SJCRH30 (cell line): ENCODE results near the gene RBM28. TPM values are rescaled to one million over a fixed set of nuclear protein-coding genes. Genes with fewer than 3 reads are reported as not detected.
A peak's percentile ranks its signal among the peaks of the same experiment; 100 is the strongest.

ENCODE experiments used
- DNase-seq, 2 experiments: peaks; one replicate each; pipeline ENCODE4 v3.0.0-alpha.2; 2015 to 2020
- H3K27ac ChIP-seq: fragments of 250-450 bp; sonication (Bioruptor Pico); 2 replicates; pipeline ENCODE4 v1.5.1; 2020; ENCODE audit warnings: mild to moderate bottlenecking, moderate library complexity
- H3K27me3 ChIP-seq: fragments of 250-450 bp; sonication (Bioruptor Pico); 2 replicates; pipeline ENCODE4 v1.5.1; 2020; ENCODE audit warnings: mild to moderate bottlenecking, moderate library complexity
- H3K36me3 ChIP-seq: fragments of 250-450 bp; sonication (Bioruptor Pico); 2 replicates; pipeline ENCODE4 v1.5.1; 2020; ENCODE audit warnings: mild to moderate bottlenecking, moderate library complexity
- H3K4me1 ChIP-seq: fragments of 250-450 bp; sonication (Bioruptor Pico); 2 replicates; pipeline ENCODE4 v1.5.1; 2020; ENCODE audit warnings: mild to moderate bottlenecking, moderate library complexity
- H3K4me3 ChIP-seq: fragments of 250-450 bp; sonication (Bioruptor Pico); 2 replicates; pipeline ENCODE4 v1.5.1; 2020; ENCODE audit warnings: mild to moderate bottlenecking, moderate library complexity
- H3K9me3 ChIP-seq: fragments of 250-450 bp; sonication (Bioruptor Pico); replicated peaks from 2 replicates; pipeline ENCODE4 v1.5.1; 2020; ENCODE audit warnings: mild to moderate bottlenecking, moderate library complexity
- total RNA-seq: library from RNA; depleted of rRNA; stranded (reverse); fragments of >200 nt; shearing (Covaris generic); gene quantifications from 2 replicates; pipeline ENCODE4 v1.2.3, GENCODE V29; 2014; rRNA removed

Gene RBM28, protein sequence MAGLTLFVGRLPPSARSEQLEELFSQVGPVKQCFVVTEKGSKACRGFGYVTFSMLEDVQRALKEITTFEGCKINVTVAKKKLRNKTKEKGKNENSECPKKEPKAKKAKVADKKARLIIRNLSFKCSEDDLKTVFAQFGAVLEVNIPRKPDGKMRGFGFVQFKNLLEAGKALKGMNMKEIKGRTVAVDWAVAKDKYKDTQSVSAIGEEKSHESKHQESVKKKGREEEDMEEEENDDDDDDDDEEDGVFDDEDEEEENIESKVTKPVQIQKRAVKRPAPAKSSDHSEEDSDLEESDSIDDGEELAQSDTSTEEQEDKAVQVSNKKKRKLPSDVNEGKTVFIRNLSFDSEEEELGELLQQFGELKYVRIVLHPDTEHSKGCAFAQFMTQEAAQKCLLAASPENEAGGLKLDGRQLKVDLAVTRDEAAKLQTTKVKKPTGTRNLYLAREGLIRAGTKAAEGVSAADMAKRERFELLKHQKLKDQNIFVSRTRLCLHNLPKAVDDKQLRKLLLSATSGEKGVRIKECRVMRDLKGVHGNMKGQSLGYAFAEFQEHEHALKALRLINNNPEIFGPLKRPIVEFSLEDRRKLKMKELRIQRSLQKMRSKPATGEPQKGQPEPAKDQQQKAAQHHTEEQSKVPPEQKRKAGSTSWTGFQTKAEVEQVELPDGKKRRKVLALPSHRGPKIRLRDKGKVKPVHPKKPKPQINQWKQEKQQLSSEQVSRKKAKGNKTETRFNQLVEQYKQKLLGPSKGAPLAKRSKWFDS
- 37.0 and 49.7 TPM in 2 replicates for total RNA-seq

DNA sequence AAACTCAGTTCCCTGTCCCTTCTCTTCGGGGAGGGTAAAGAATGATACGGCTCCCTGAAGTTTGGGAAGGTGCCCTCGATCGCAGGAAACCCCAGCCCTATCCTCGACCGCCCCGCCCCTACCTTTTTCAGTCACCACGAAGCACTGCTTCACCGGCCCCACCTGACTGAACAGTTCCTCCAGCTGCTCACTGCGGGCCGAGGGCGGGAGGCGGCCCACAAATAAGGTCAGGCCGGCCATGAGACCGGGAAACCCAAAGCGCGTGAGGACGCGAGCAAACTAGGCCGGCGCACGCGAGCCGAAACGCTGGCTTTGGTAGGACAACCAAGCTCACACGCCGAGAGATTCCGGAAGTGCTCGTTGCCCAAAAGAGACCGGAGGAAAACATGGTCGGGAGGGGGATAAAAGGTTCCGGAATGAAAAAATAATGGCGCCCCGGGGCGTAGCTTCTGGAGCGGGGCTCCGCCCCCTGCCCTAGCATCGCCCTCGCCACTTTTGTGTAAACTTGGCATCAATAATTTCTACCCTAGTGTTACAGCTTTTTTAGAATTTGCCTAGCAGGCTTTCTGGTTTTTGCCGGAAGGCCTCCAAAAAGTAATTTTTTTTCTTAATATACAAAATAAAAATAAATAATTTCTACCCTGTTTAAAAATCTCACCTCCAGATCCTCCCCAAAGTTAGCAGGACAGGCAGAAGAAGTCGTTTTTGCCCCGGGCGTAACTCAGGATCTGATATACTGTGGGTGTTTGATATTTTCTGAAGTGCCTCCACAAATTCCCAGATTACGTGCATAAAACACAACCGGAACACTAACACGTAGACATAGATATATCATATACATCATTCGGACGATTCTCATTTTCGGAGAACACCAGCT, at the start of gene RBM28:
Gene RBM28 (minus strand): TSS at position 355 of the 877 bp plus-strand sequence. CDS start 115 bp downstream, at position 240.
- Histone ChIP-seq H3K4me3 (peak within 1 kb of the TSS; percentile 68), H3K27ac (peak within 1 kb of the TSS; percentile 61), H3K27me3 (no peaks in the 10 kb centered on the region), H3K36me3 (peaks cover 9% of the 10 kb centered on the region), H3K4me1 (peaks cover 4% of the 10 kb centered on the region; the same call in 1 of the 2 replicates), H3K9me3 (no peaks in the 10 kb centered on the region)
- peak; percentile 93 to 97 for DNase-seq

DNA sequence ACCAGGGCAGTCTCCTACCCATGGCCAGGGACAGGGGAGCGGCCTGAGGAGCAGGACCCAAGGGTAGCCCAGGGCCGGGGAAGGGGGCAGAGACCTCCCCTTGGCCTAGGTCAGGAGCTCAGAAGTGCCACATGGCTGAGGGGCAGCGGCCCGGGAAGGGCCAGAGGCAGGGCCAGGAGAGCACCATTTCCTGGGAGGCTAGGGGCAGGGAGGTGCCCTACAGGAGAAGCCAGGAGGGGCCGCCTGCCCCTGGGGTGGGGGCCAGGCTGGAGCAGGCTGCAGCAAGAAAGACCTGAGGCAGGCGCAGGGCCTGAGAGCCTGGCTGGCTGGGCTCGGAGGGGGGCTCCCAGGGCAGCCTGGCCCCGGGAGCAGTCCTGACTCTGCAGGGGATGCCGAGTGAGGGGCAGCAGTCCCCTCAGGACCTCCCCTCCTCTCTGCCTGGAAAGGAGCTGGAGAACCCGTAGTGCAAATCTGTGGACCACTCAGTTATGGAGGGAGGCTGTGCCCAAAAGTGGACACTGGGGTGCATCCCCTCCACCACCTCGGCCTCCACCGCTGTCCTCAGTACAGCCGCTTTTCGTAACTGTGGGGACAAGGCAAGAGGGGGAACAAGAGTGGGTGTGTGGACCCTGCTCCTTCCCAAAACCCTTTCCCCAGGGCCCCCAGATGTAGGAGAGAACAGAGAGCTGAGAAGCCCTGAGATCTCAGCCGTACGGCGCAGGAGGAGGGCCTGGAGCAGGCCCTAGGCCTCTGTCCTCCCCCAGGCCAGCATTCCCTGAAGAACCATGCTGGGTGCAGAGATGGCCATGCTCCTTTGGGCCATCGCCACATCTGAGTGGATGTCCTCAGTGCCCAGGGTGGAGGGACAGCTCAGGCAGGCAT, 49.0 kb upstream of the RBM28 start:
- peaks cover 14% of the 10 kb centered on the region; the same call in 1 of the 2 replicates for H3K36me3 ChIP-seq
- H3K9me3 ChIP-seq, result no peaks in the 10 kb centered on the region
- H3K27me3 ChIP-seq, result no peaks in the 10 kb centered on the region
- no peak for DNase-seq
- no peak overlapping the region for H3K27ac ChIP-seq
- no peak overlapping the region for H3K4me3 ChIP-seq
- H3K4me1 ChIP-seq, result no peaks in the 10 kb centered on the region

- H3K4me1 ChIP-seq, result no peaks in the 10 kb centered on the region
- no peak overlapping the region for H3K4me3 ChIP-seq
- no peak for DNase-seq
- H3K36me3 ChIP-seq, result 0 out of 2 replicates have a peak, but pooled peaks cover 7% of the 10 kb centered on the region
- no peaks in the 10 kb centered on the region for H3K27me3 ChIP-seq
- no peak overlapping the region for H3K27ac ChIP-seq
- no peaks in the 10 kb centered on the region for H3K9me3 ChIP-seq
Observed at GRCh38 chr7:128391805-128392204, 48.1 kb upstream of the RBM28 start.

- Histone ChIP-seq H3K36me3 (0 out of 2 replicates have a peak, but pooled peaks cover 5% of the 10 kb centered on the region), H3K4me3 (no peak overlapping the region), H3K27me3 (no peaks in the 10 kb centered on the region), H3K27ac (no peak overlapping the region), H3K4me1 (no peaks in the 10 kb centered on the region), H3K9me3 (no peaks in the 10 kb centered on the region)
- no peak for DNase-seq
Observed at GRCh38 chr7:128390871-128391565, 47.3 kb upstream of the RBM28 start.

- Histone ChIP-seq H3K4me1 (no peaks in the 10 kb centered on the region), H3K9me3 (no peaks in the 10 kb centered on the region), H3K27ac (no peak overlapping the region), H3K27me3 (no peaks in the 10 kb centered on the region), H3K4me3 (no peak overlapping the region), H3K36me3 (0 out of 2 replicates have a peak, but pooled peaks cover 5% of the 10 kb centered on the region)
- DNase-seq, result no peak
Observed at GRCh38 chr7:128389618-128390329, 46.1 kb upstream of the RBM28 start.

DNA sequence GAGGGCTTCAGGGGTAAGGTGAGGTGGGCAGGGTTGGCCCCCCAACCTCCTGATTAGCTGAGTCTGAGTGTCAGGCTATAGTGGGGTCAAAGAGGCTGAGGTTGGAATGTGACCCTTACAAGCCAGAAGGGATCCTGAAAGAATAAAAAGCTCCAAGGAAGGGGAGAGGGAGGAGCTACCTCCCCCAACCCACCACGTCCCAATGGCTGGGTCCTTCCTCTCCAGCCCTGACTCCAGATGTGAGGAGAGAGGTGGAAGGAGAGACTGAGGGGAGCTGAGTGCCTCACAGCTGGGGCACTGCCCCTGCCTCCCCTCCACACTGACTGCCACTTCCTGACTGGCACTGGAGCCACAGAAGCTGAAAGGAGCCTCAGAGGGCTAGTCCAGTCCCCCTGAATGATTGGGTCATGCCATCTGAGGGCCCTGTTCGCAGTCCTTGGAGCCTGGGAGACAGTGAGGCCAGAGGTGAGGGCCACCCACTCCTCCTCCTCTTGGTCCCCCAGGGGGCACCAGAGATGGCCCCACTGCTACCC, 45.4 kb upstream of the RBM28 start:
- no peaks in the 10 kb centered on the region for H3K9me3 ChIP-seq
- no peaks in the 10 kb centered on the region; the same call in 1 of the 2 replicates for H3K4me1 ChIP-seq
- no peaks in the 10 kb centered on the region for H3K27me3 ChIP-seq
- H3K27ac ChIP-seq, result no peak overlapping the region
- H3K4me3 ChIP-seq, result no peak overlapping the region
- 0 out of 2 replicates have a peak, but pooled peaks cover 5% of the 10 kb centered on the region for H3K36me3 ChIP-seq
- no peak for DNase-seq

GRCh38 chr7:128388145-128388485, 44.4 kb upstream of the RBM28 start:
- Histone ChIP-seq H3K27ac (no peak overlapping the region), H3K9me3 (no peaks in the 10 kb centered on the region), H3K36me3 (0 out of 2 replicates have a peak, but pooled peaks cover 4% of the 10 kb centered on the region), H3K27me3 (no peaks in the 10 kb centered on the region), H3K4me1 (peaks cover 6% of the 10 kb centered on the region), H3K4me3 (no peak overlapping the region)
- DNase-seq, result no peak

- Histone ChIP-seq H3K4me1 (peaks cover 12% of the 10 kb centered on the region), H3K27me3 (no peaks in the 10 kb centered on the region), H3K27ac (no peak overlapping the region), H3K36me3 (no peaks in the 10 kb centered on the region), H3K4me3 (no peak overlapping the region), H3K9me3 (no peaks in the 10 kb centered on the region)
- DNase-seq, result peak; percentile 88 to 95
Observed at GRCh38 chr7:128387216-128388144, 43.8 kb upstream of the RBM28 start.

DNA sequence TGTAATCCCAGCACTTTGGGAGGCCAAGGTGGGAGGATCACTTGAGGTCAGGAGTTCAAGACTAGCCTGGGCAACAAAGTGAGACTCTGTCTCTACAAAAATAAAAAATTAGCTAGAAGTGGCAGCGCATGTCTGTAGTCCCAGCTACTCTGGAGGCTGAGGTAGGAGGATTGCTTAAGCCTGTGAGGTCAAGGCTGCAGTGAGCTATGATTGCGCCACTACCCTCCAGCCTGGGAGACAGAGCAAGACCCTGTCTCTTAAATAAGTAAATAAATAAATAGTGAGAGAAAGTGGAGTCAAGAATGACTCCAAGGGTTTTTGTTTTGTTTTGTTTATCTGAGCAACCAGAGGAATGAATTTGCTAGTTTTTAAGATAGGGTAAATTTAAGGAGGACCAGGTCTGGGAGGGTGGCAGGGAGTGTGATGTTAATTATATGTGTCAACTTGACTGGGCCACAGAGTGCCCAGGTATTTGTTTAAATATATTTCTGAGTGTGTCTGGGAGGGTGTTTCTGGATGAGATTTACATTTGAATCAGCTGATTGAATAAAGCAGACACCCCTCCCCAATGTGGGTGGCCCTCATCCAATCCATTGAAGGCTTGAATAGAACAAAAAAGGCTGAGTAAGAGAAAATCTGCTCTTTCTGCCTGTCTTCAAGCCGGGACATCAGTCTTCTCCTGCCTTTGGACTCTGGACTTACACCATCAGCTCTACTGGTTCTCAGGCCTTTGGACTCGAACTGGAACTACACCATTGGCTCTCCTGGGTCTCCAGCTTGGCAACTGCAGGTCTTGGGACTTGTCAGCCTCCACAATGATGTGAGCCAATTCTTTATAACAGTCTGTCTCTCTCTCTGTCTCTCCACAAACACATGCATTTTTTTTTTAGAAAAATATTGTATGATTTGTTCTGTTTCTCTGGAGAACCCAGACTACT, 42.5 kb upstream of the RBM28 start:
- Histone ChIP-seq H3K27ac (no peak overlapping the region), H3K36me3 (no peaks in the 10 kb centered on the region), H3K4me3 (no peak overlapping the region), H3K4me1 (peaks cover 24% of the 10 kb centered on the region), H3K9me3 (no peaks in the 10 kb centered on the region), H3K27me3 (no peaks in the 10 kb centered on the region)
- DNase-seq, result no peak

DNA sequence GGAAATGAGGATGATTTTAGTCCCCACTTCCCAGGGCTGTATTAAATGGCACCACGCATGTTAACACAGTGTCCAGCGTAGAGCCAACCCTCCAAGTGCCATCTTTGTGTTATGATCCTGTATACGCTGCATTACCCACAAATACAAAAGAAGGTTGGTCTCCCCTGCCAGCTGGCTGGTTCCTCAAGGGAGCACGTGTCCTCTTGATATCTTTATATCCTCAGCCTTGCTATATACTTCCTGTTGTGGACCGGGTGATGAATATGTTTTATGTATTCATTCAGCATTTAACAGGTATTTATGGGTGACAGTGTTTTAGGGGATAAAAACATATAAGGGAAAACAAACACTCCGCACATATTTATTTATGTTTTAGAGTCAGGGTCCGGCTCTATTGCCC, 41.0 kb upstream of the RBM28 start:
- DNase-seq, result no peak
- no peak overlapping the region for H3K27ac ChIP-seq
- no peaks in the 10 kb centered on the region for H3K9me3 ChIP-seq
- H3K4me1 ChIP-seq, result peaks cover 38% of the 10 kb centered on the region
- no peaks in the 10 kb centered on the region for H3K27me3 ChIP-seq
- no peaks in the 10 kb centered on the region for H3K36me3 ChIP-seq
- H3K4me3 ChIP-seq, result no peak overlapping the region

DNA sequence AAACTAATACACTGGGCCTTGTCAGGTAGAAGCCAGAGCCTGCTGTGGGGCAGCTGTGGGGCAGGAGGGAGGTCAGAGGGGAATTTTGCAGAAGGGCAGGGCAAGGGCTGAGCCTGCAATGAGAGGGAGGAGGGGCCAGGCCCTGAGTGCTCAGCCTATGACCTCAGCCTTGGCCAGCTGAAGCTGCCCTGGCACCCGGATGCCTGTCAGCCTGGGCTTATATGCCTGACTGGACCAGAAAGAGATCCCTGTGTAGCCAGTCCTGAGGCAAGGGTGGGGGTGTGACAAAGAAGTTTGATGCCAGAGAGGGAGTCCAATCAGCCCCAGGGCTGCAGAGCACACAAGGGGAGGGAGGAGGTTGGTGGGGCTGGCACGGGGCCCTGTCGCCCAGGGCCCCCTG, 40.1 kb upstream of the RBM28 start:
- no peak overlapping the region for H3K4me3 ChIP-seq
- H3K4me1 ChIP-seq, result peaks cover 41% of the 10 kb centered on the region
- peak; percentile 43 to 58 for DNase-seq
- no peaks in the 10 kb centered on the region for H3K36me3 ChIP-seq
- H3K9me3 ChIP-seq, result no peaks in the 10 kb centered on the region
- no peak overlapping the region; the same call in 1 of the 2 replicates for H3K27ac ChIP-seq
- H3K27me3 ChIP-seq, result no peaks in the 10 kb centered on the region
